Measurements from ENCODE around the gene ACTL7B.

DNA sequence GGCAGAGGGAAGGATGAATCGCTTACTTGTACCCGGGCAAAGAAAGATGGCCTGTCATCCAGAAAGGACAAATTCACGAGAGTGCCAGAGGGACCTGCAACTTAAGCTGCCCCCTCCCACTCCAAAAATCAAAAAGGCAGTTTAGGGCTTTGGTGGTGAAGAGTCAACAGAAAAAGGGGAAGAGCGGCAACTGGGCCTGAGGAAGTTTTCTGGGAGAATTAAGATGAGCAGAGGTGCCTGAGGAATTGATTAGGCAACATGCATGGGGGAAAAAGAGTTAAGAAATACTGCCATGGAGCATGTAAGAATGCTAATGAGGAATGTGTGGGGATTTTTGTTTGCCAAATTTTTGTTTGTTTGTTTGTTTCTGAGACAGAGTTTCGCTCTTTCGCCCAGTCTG lies 1.8 kb upstream of the ACTL7B start:
- TF ChIP-seq YY1 (IDR thresholded peaks at IDR 0.05; ENCODE audit: insufficient read depth, insufficient read length): no peak
- no peak for TF ChIP-seq ZNF274 (IDR thresholded peaks at IDR 0.05; ENCODE audit: low read depth, low read length)
- TF ChIP-seq SUZ12 (IDR thresholded peaks at IDR 0.05; ENCODE audit: extremely low read depth, insufficient read depth, insufficient read length): no peak

All from NT2/D1 (cell line).